Measurements from ENCODE around the gene VAV2.

The VAV2 gene

GRCh38 chr9:133730994-133731715 is 261.0 kb downstream of the VAV2 start:
- peak in 7 of 42 donors; percentile 3 to 35 (median 10) for DNase-seq
- intact Hi-C loops (cut with DNase I), result no loop called here

GRCh38 chr9:133729617-133730281 is 262.4 kb downstream of the VAV2 start:
- intact Hi-C loops (cut with DNase I), result no loop called here
- DNase-seq, result peak in 7 of 42 donors; percentile 5 to 40 (median 13)

GRCh38 chr9:133728856-133729616 is 263.1 kb downstream of the VAV2 start:
- peak in 7 of 42 donors; percentile 3 to 38 (median 10) for DNase-seq
- intact Hi-C loops (cut with DNase I), result no loop called here

GRCh38 chr9:133727876-133728441 is 264.2 kb downstream of the VAV2 start:
- DNase-seq, result peak in 13 of 42 donors; percentile 2 to 33 (median 12)
- intact Hi-C loops (cut with DNase I), result no loop called here

GRCh38 chr9:133727277-133727875 is 264.7 kb downstream of the VAV2 start:
- intact Hi-C loops (cut with DNase I), result no loop called here
- DNase-seq, result peak in 12 of 42 donors; percentile 1 to 34 (median 8)

GRCh38 chr9:133726401-133727276 is 265.5 kb downstream of the VAV2 start:
- intact Hi-C loops (cut with DNase I), result no loop called here
- DNase-seq, result peak in 39 of 42 donors; percentile 25 to 79 (median 60)

GRCh38 chr9:133725886-133726285 is 266.2 kb downstream of the VAV2 start:
- intact Hi-C loops (cut with DNase I), result loop anchor here (2.0 kb wide), 1 partner anchor 193 kb away; no protein-coding TSS in a partner anchor

GRCh38 chr9:133718563-133719315 is 273.4 kb downstream of the VAV2 start:
- intact Hi-C loops (cut with DNase I), result no loop called here
- DNase-seq, result peak in 1 of 42 donors; percentile 0

More at GRCh38 chr9:133725886-133726285, 266.2 kb downstream of the VAV2 start:
- DNase-seq, result peak in 9 of 42 donors; percentile 1 to 19 (median 4)

GRCh38 chr9:133717113-133718031 is 274.8 kb downstream of the VAV2 start:
- intact Hi-C loops (cut with DNase I), result no loop called here
- no peak for DNase-seq

- no peak for DNase-seq
- intact Hi-C loops (cut with DNase I), result no loop called here
Measured at GRCh38 chr9:133716564-133717112, 275.5 kb downstream of the VAV2 start.

- intact Hi-C loops (cut with DNase I), result no loop called here
- peak in 21 of 42 donors; percentile 31 to 63 (median 41) for DNase-seq
Measured at GRCh38 chr9:133715866-133716563, 276.1 kb downstream of the VAV2 start.

- intact Hi-C loops (cut with DNase I), result no loop called here
- DNase-seq, result no peak
Measured at GRCh38 chr9:133715295-133715865, 276.7 kb downstream of the VAV2 start.

GRCh38 chr9:133714606-133715294 is 277.4 kb downstream of the VAV2 start:
- intact Hi-C loops (cut with DNase I), result no loop called here
- no peak for DNase-seq

GRCh38 chr9:133713960-133714495 is 278.1 kb downstream of the VAV2 start:
- intact Hi-C loops (cut with DNase I), result no loop called here

More at GRCh38 chr9:133713960-133714495, 278.1 kb downstream of the VAV2 start:
- DNase-seq, result no peak
